Adrenal gland (tissue), 12 donors: Measurements from ENCODE around the gene PPM1A. TPM values are rescaled to one million over a fixed set of nuclear protein-coding genes. Genes with fewer than 3 reads are reported as not detected.

Experiments used
- DNase-seq, 7 donors: peaks; one replicate each; pipeline ENCODE4 v3.0.0-alpha.2; 2019 to 2020
- H3K27ac ChIP-seq, 5 donors: fragments of 200-600 bp; sonication (generic) in 4 of 5; 1 replicate in 3 of 5; 2 replicates in 2 of 5; pipeline versions ENCODE4 v1.5.1 to v1.8.0; 2016 to 2020; ENCODE audit warnings: mild to moderate bottlenecking in 1 of 5
- H3K27me3 ChIP-seq: fragments of 200-600 bp; 2 replicates; pipeline ENCODE4 v1.8.0; 2021
- H3K36me3 ChIP-seq, 2 donors: fragments of 200-600 bp; replicated peaks in 1 of 2; 1 replicate in 1 of 2; 2 replicates in 1 of 2; pipeline versions ENCODE4 v1.5.1 to v1.8.0; 2018 to 2022
- H3K4me1 ChIP-seq, 2 donors: fragments of 200-600 bp; replicated peaks in 1 of 2; 1 replicate in 1 of 2; 2 replicates in 1 of 2; pipeline versions ENCODE4 v1.5.1 to v1.8.0; 2018 to 2021
- H3K4me3 ChIP-seq, 4 donors: fragments of 200-600 bp; sonication (generic) in 3 of 4; one replicate each; pipeline ENCODE4 v1.5.1; 2016 to 2018
- H3K9me3 ChIP-seq, 3 donors: fragments of 200-600 bp; sonication (generic) in 1 of 3; replicated peaks in 1 of 3; 1 replicate in 2 of 3; 2 replicates in 1 of 3; pipeline versions ENCODE4 v1.5.1 to v1.8.0; 2016 to 2021
- POLR2A ChIP-seq, 2 donors: fragments of 450-650 bp; IDR thresholded peaks; one replicate each; pipeline ENCODE4 v1.6.1; 2017; ENCODE audit warnings: antibody characterized with exemption in 2 of 2, mild to moderate bottlenecking in 2 of 2, moderate library complexity in 1 of 2
- WGBS, 4 donors: extraction: QIAGEN DNeasy Blood & Tissue Kit in 2 of 4; methylation state at CpG; one replicate each; pipeline versions ENCODE4 v1.1.5 to v1.1.7; 2013 to 2017; 5-methylcytosine and 5-hydroxymethylcytosine counted together
- intact Hi-C, 2 donors: fragments of 100-400 bp; cut with DNase I; formaldehyde crosslinking; loops; one replicate each; pipeline versions ENCODE4 v1.14.1 to v1.15.0; 2022 to 2023
- polyA plus RNA-seq, 3 donors: library from polyadenylated mRNA; stranded (reverse); fragments of 200-250 nt in 2 of 3; fragments of 350-450 nt in 1 of 3; fragmentation: Illumina TruSeq in 1 of 3; extraction: RNeasy Lipid Tissue Mini Kit (QIAGEN cat#74804) in 1 of 3; gene quantifications; one replicate each; pipeline ENCODE4 v1.2.3, GENCODE V29; 2013 to 2014
- total RNA-seq, 9 donors: library from RNA; depleted of rRNA in 4 of 9; stranded (reverse); fragments of >200 nt in 4 of 9; fragments of 120-200 nt in 1 of 9; fragmentation: NEBNext Ultra II Directional in 1 of 9; extraction: Animal tissue kit (Norgen Biotek cat#: 25700) in 1 of 9; gene quantifications; one replicate each; pipeline versions ENCODE4 v1.1.0 to v1.2.4, GENCODE V29; 2013 to 2023
- TF ChIP-seq, protein P1 (sequence below), 6 experiments: fragments of 450-650 bp in 4 of 6; fragments of 200-600 bp in 2 of 6; sonication (generic) in 1 of 6; IDR thresholded peaks; 1 replicate in 5 of 6; 2 replicates in 1 of 6; pipeline versions ENCODE4 v1.5.1 to v1.8.0; 2016 to 2021; ENCODE audit warnings: antibody characterized with exemption in 6 of 6, mild to moderate bottlenecking in 2 of 6, moderate library complexity in 1 of 6
- donor health status: healthy with polysubstance abuse.
- donor health status: Bipolar disorder and iron deficiency.
- donor health status: DM: yes; HTN: yes; CAD: no.
- donor health status: DM: no; HTN: no; CAD: no.
- donor health status: DM: no; HTN: no; CAD: no.
- donor health status: DM: yes; HTN: yes; CAD: no.

Gene PPM1A
- total and polyA plus RNA-seq, 12 donors = 19.1 to 56.5 (median 34.2) TPM

DNA sequence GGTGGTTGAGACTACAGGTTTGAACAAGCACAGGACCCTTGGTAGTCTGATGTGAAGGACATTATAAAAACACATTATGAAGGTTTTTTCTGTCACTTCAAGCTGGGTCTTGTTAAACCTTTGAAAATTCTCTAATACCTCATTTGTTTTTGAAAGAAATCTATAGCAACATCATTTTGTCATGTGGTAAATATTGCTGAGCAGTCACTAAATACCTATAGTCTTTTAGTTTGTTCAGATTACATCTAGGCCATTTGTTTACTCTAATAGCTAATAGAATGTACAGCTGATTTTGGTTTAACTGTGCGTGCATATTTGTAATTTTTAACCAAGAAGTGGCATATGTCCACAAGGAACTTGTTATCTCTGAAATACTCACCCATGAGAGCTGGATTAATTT, 2.9 kb downstream of the PPM1A start:
- H3K27ac ChIP-seq = peak overlapping the region in 1 of 5 donors; percentile 3
- TF ChIP-seq, protein P1, sequence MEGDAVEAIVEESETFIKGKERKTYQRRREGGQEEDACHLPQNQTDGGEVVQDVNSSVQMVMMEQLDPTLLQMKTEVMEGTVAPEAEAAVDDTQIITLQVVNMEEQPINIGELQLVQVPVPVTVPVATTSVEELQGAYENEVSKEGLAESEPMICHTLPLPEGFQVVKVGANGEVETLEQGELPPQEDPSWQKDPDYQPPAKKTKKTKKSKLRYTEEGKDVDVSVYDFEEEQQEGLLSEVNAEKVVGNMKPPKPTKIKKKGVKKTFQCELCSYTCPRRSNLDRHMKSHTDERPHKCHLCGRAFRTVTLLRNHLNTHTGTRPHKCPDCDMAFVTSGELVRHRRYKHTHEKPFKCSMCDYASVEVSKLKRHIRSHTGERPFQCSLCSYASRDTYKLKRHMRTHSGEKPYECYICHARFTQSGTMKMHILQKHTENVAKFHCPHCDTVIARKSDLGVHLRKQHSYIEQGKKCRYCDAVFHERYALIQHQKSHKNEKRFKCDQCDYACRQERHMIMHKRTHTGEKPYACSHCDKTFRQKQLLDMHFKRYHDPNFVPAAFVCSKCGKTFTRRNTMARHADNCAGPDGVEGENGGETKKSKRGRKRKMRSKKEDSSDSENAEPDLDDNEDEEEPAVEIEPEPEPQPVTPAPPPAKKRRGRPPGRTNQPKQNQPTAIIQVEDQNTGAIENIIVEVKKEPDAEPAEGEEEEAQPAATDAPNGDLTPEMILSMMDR (IDR thresholded peaks at IDR 0.05) = no peak
- TF ChIP-seq POLR2A (IDR thresholded peaks at IDR 0.05) = no peak
- H3K36me3 ChIP-seq = no peaks in the 10 kb centered on the region
- peak overlapping the region in 1 of 4 donors; percentile 89 for H3K4me3 ChIP-seq
- intact Hi-C loops = loop anchor here in 1 of 2 donors (10.0 kb wide), 1 partner anchor 73 kb away; no protein-coding TSS in a partner anchor
- peaks cover 23 to 46% of the 10 kb centered on the region in 2 donors for H3K4me1 ChIP-seq
- DNase-seq = no peak
- no peaks in the 10 kb centered on the region for H3K27me3 ChIP-seq
- 86 to 97% (median 90%) methylated on average over 1 of the region's 1 CpG for WGBS, 4 donors
- no peaks in the 10 kb centered on the region for H3K9me3 ChIP-seq

DNA sequence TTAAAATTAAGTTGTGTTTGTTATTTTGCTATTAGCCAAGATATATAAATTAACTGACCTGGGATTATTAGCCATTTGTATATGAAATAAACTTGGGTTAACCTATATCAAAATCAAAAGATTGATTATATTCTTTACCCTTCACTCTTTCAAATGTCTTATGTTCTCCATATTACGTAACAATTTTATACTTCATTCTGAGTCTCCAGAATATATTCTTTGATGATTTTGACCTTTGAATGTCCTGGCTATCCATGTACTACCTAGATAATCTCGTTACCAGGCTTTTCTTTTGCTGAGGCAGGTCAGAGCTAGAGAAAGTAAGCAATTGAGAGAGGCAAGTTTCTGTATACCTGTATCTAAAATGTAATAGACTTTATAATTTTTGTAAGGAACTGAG, 3.6 kb downstream of the PPM1A start:
- WGBS, 4 donors = 72 to 87% (median 81%) methylated on average over 2 of the region's 2 CpGs
- no peak for TF ChIP-seq POLR2A (IDR thresholded peaks at IDR 0.05)
- TF ChIP-seq, protein P1 (IDR thresholded peaks at IDR 0.05) = no peak
- Histone ChIP-seq H3K4me3 (no peak overlapping the region), H3K4me1 (peaks cover 23 to 46% of the 10 kb centered on the region in 2 donors), H3K9me3 (no peaks in the 10 kb centered on the region), H3K36me3 (no peaks in the 10 kb centered on the region), H3K27ac (no peak overlapping the region), H3K27me3 (no peaks in the 10 kb centered on the region)
- intact Hi-C loops = loop anchor here in 1 of 2 donors (10.0 kb wide), 1 partner anchor 72 kb away; no protein-coding TSS in a partner anchor
- DNase-seq = no peak

DNA sequence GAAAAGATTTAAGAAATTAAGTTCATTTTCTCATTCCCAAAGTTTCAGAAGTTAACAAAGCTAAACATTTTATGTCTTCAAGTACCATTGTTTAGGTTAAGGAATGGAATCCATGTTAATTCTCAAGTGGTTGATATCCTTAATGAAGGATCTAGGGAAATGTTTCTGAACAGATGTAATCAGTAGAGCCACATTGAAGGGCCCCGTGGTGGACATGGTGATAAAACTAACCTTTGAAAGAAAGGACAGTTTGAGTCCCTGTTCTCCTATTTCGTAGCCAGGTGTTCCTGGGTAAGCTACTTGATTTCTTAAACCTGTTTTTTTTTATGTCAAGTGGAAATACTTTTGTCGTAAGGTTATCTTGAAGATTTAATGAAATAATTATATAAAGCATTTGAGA, 4.6 kb downstream of the PPM1A start:
- intact Hi-C loops = loop anchor here in 1 of 2 donors (10.0 kb wide), 1 partner anchor 71 kb away; no protein-coding TSS in a partner anchor
- peaks cover 20 to 46% of the 10 kb centered on the region in 2 donors for H3K4me1 ChIP-seq

DNA sequence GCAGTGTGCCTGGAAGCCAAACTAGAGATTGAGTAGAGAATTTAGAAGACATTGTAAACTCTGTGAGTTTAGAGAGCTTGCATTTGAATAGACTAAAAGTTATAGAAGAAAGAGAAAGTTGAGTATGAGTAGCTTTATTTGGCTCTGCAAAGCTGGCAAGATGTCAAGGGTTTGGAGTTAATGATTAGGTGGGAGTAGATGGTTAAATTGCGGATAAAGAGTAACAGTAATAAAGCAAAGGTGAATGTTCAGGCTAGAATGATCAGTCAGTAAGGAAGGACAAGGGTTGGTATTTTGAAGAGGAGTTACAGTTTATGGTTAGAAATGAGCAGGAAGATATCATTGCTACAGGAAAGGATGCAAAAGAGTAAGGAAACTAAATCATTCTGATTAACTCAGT, 5.2 kb downstream of the PPM1A start:
- Histone ChIP-seq H3K27me3 (no peaks in the 10 kb centered on the region), H3K36me3 (no peaks in the 10 kb centered on the region), H3K9me3 (no peaks in the 10 kb centered on the region), H3K4me3 (no peak overlapping the region), H3K4me1 (peaks cover 20 to 46% of the 10 kb centered on the region in 2 donors), H3K27ac (no peak overlapping the region)
- 66 to 75% (median 70%) methylated on average over 1 of the region's 1 CpG for WGBS, 4 donors
- DNase-seq = no peak
- intact Hi-C loops = loop anchor here in 1 of 2 donors (10.0 kb wide), 1 partner anchor 71 kb away; no protein-coding TSS in a partner anchor
- no peak for TF ChIP-seq POLR2A (IDR thresholded peaks at IDR 0.05)
- TF ChIP-seq, protein P1 (IDR thresholded peaks at IDR 0.05) = no peak

More for the DNA sequence above, 4.6 kb downstream of the PPM1A start:
- TF ChIP-seq, protein P1 (IDR thresholded peaks at IDR 0.05) = no peak
- no peak for TF ChIP-seq POLR2A (IDR thresholded peaks at IDR 0.05)
- no peak for DNase-seq
- no peak overlapping the region for H3K4me3 ChIP-seq
- H3K27me3 ChIP-seq = no peaks in the 10 kb centered on the region
- no peak overlapping the region for H3K27ac ChIP-seq
- H3K9me3 ChIP-seq = no peaks in the 10 kb centered on the region
- H3K36me3 ChIP-seq = no peaks in the 10 kb centered on the region
- WGBS, 4 donors = 88 to 94% (median 91%) methylated on average over 3 of the region's 3 CpGs
